Endothelial cell of umbilical vein (primary cell): Measurements from ENCODE around the gene TESK1. TPM values are rescaled to one million over a fixed set of nuclear protein-coding genes. Genes with fewer than 3 reads are reported as not detected.

Experiments
- BruUV-seq: library from RNA; stranded (reverse); fragments of 400-500 nt; replicated peaks from 2 replicates; lab custom pipeline; 2021; lab: Mats Ljungman, UMichigan
- CTCF ChIA-PET: fragments of 300-600, 350-600 bp; sonication (Branson Sonifier 250); formaldehyde crosslinking; loops from one replicate; lab custom pipeline; 2021; ENCODE audit warnings: antibody characterized with exemption, inconsistent platforms; lab: Charles Lee
- POLR2A ChIA-PET: fragments of 300-600, 350-600 bp; sonication (Branson Sonifier 250); formaldehyde crosslinking; loops from one replicate; lab custom pipeline; 2021; ENCODE audit warnings: antibody characterized with exemption, inconsistent platforms; lab: Charles Lee
- DNase-seq: peaks from one replicate; pipeline ENCODE4 v3.0.0-alpha.2; 2011; ENCODE audit warnings: low read depth, low spot score
- FAIRE-seq: peaks from 2 replicates; lab custom pipeline; 2011; peaks lifted over from hg19 to GRCh38; lab: Jason Lieb, UNC
- H2AFZ ChIP-seq: 2 replicates; pipeline ENCODE4 v1.6.0; 2012; ENCODE audit warnings: low read depth, low read length, control low read depth, inconsistent platforms
- H3K27ac ChIP-seq: 2 replicates; pipeline ENCODE4 v1.5.1; 2011; ENCODE audit warnings: low read depth, mild to moderate bottlenecking, control low read depth, low read length, moderate library complexity; ENCODE audit not compliant: insufficient read depth
- H3K27me3 ChIP-seq, 2 experiments: 2 replicates each; pipeline versions ENCODE4 v1.6.0 to v1.6.1; 2011; ENCODE audit warnings: low read length in 2 of 2, mixed read lengths in 1 of 2; ENCODE audit not compliant: control insufficient read depth in 2 of 2, insufficient read depth in 2 of 2
- H3K36me3 ChIP-seq, 2 experiments: 2 replicates in 1 of 2; 3 replicates in 1 of 2; pipeline ENCODE4 v1.5.1; 2011; ENCODE audit warnings: low read length in 2 of 2, mild to moderate bottlenecking in 1 of 2, moderate library complexity in 1 of 2; ENCODE audit not compliant: control insufficient read depth in 2 of 2, insufficient read depth in 2 of 2; ENCODE audit errors: extremely low read depth in 1 of 2
- H3K4me1 ChIP-seq: 3 replicates; pipeline ENCODE4 v1.5.1; 2011; ENCODE audit warnings: mild to moderate bottlenecking, low read length; ENCODE audit not compliant: control insufficient read depth, insufficient read depth; ENCODE audit errors: extremely low read depth
- H3K4me2 ChIP-seq: 2 replicates; pipeline ENCODE4 v1.6.1; 2011; ENCODE audit warnings: low read length, control low read depth, mixed read lengths; ENCODE audit not compliant: insufficient read depth
- H3K4me3 ChIP-seq, 3 experiments: fragments of 200-600 bp in 1 of 3; sonication (generic), shearing (Covaris generic) in 1 of 3; replicated peaks in 1 of 3; 2 replicates each; pipeline ENCODE4 v1.5.1; 2011 to 2016; ENCODE audit warnings: control low read depth in 3 of 3, low read length in 3 of 3, mild to moderate bottlenecking in 2 of 3, inconsistent platforms in 1 of 3, low read depth in 1 of 3, moderate library complexity in 1 of 3; ENCODE audit not compliant: insufficient read depth in 1 of 3
- H3K79me2 ChIP-seq: 2 replicates; pipeline ENCODE4 v1.6.0; 2012; ENCODE audit warnings: low read length, inconsistent platforms; ENCODE audit not compliant: control insufficient read depth, insufficient read depth
- H3K9ac ChIP-seq: replicated peaks from 2 replicates; pipeline ENCODE3; 2011; ENCODE audit warnings: low read length, control low read depth; ENCODE audit not compliant: insufficient read depth; ENCODE audit errors: extremely low read depth
- H3K9me1 ChIP-seq: replicated peaks from 3 replicates; pipeline ENCODE4 v1.6.0; 2011; ENCODE audit warnings: mild to moderate bottlenecking, low read length; ENCODE audit not compliant: control insufficient read depth, insufficient read depth; ENCODE audit errors: extremely low read depth
- H3K9me3 ChIP-seq: replicated peaks from 2 replicates; pipeline ENCODE4 v1.5.1; 2012; ENCODE audit warnings: low read length, inconsistent platforms; ENCODE audit not compliant: control insufficient read depth, insufficient read depth
- H4K20me1 ChIP-seq: replicated peaks from 2 replicates; pipeline ENCODE3; 2011; ENCODE audit warnings: mild to moderate bottlenecking, low read length; ENCODE audit not compliant: control insufficient read depth, insufficient read depth; ENCODE audit errors: extremely low read depth
- EZH2 ChIP-seq: IDR thresholded peaks from 2 replicates; pipeline ENCODE4 v1.6.1; 2012; ENCODE audit warnings: borderline replicate concordance, low read depth, mild to moderate bottlenecking, moderate library complexity, low read length, inconsistent platforms; ENCODE audit not compliant: severe bottlenecking
- FOS ChIP-seq: IDR thresholded peaks from 2 replicates; pipeline ENCODE4 v1.6.1; 2011; ENCODE audit warnings: mild to moderate bottlenecking, low read length, moderate library complexity, borderline replicate concordance; ENCODE audit not compliant: insufficient read depth
- GATA2 ChIP-seq: IDR thresholded peaks from 2 replicates; pipeline ENCODE4 v1.7.0; 2011; ENCODE audit warnings: low read depth, mild to moderate bottlenecking, moderate library complexity, mixed read lengths, low read length; ENCODE audit not compliant: insufficient read length, insufficient read depth
- JUN ChIP-seq: IDR thresholded peaks from 2 replicates; pipeline ENCODE4 v1.6.1; 2011; ENCODE audit warnings: borderline replicate concordance, low read depth; ENCODE audit not compliant: insufficient read length, insufficient read depth
- MAX ChIP-seq: IDR thresholded peaks from 2 replicates; pipeline ENCODE4 v1.6.1; 2011; ENCODE audit not compliant: insufficient read depth, insufficient read length
- MYC ChIP-seq: IDR thresholded peaks from one replicate; pipeline ENCODE4 v1.6.1; 2011; ENCODE audit warnings: mild to moderate bottlenecking, low read depth, low read length
- POLR2A ChIP-seq: IDR thresholded peaks from 2 replicates; pipeline ENCODE4 v1.6.1; 2012; ENCODE audit warnings: low read depth, mild to moderate bottlenecking, control low read depth, low read length
- POLR2AphosphoS5 ChIP-seq: IDR thresholded peaks from 2 replicates; pipeline ENCODE4 v1.6.1; 2012; ENCODE audit warnings: low read depth, mild to moderate bottlenecking, control low read depth, low read length, moderate library complexity; ENCODE audit not compliant: insufficient read depth
- dilution Hi-C: fragments of 300-500 bp; cut with MboI; formaldehyde crosslinking; loops from one replicate; pipeline ENCODE4 v1.15.0; 2019; ENCODE audit warnings: low sequenced_read_pairs; ENCODE audit not compliant: extremely low pct_ligation_motif_present
- intact Hi-C: fragments of 100-400 bp; cut with micrococcal nuclease; formaldehyde crosslinking; loops from one replicate; pipeline ENCODE4 v1.10.0; 2022
- polyA plus RNA-seq, 4 experiments: library from polyadenylated mRNA; depleted of rRNA in 3 of 4; stranded (reverse) in 3 of 4; unstranded in 1 of 4; fragments of >200 nt; gene quantifications; 2 replicates each; pipeline versions ENCODE4 v1.2.1 to v1.2.3, GENCODE V29; 2011 to 2012; ENCODE audit warnings: missing spikeins in 1 of 4
- total RNA-seq: library from RNA; stranded (reverse); gene quantifications from 2 replicates; pipeline ENCODE4 v1.2.3, GENCODE V29; 2021
- TF ChIP-seq, protein P1 (sequence below), 2 donors: IDR thresholded peaks; 1 replicate in 1 of 2; 2 replicates in 1 of 2; pipeline ENCODE4 v1.5.1; 2011; ENCODE audit warnings: low read length in 2 of 2, mild to moderate bottlenecking in 2 of 2, moderate library complexity in 2 of 2, control low read depth in 1 of 2, inconsistent platforms in 1 of 2, low read depth in 1 of 2; ENCODE audit not compliant: insufficient read depth in 1 of 2; ENCODE audit errors: extremely low read depth in 1 of 2

TESK1 gene
- total and polyA plus RNA-seq, 2 donors (not counting 3 experiments of a cell fraction or from before 2014, with no cell fraction given) = 25.3 to 26.4 TPM

DNA sequence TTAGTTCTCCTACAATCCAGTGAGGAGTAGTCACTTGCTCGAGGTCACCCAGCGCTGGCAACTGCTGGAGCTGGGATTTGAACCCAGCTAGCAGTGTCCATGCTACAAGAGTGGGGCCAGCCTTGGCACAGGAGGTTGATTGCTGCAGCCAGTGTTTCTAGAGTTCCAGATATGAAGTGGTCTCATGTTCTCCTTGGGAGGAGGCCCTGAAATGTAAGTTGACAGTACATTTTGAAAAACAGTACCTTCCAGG is 53.8 kb downstream of the TESK1 start:
- H2AFZ ChIP-seq = peak overlapping the region; percentile 84
- BruUV-seq = no TSS peak
- intact Hi-C loops = loop anchor here (1.0 to 5.0 kb wide), 5 partner anchors 30 to 248 kb away; partner anchors contain the start of genes CREB3, HRCT1, RUSC2 and SPAAR
- peak overlapping the region; percentile 84 to 87 (median 86) for H3K4me3 ChIP-seq
- ChIA-PET CTCF (interaction anchor here (0.8 to 10.0 kb wide), 5 partner anchors 10 to 68 kb away, joined by 3 to 227 read pairs (median 9); partner anchors contain the start of gene TPM2), POLR2A (interaction anchor here (1.6 kb wide), 1 partner anchor 29 kb away, joined by 4 read pairs; no protein-coding TSS in a partner anchor)
- H3K4me2 ChIP-seq = peak overlapping the region; percentile 93
- dilution Hi-C loops = no loop called here
- H3K9me1 ChIP-seq = no peaks in the 10 kb centered on the region
- peaks cover 0 to 8% of the 10 kb centered on the region in 2 experiments for H3K36me3 ChIP-seq
- H3K4me1 ChIP-seq = peaks cover 12% of the 10 kb centered on the region
- no peaks in the 10 kb centered on the region for H3K9me3 ChIP-seq
- peak; percentile 65 for FAIRE-seq
- H3K27me3 ChIP-seq = no peaks in the 10 kb centered on the region
- TF ChIP-seq JUN (no peak), EZH2 (no peak), MAX (no peak), GATA2 (no peak), MYC (no peak), POLR2A (no peak), FOS (no peak), POLR2AphosphoS5 (no peak)
- TF ChIP-seq, protein P1, sequence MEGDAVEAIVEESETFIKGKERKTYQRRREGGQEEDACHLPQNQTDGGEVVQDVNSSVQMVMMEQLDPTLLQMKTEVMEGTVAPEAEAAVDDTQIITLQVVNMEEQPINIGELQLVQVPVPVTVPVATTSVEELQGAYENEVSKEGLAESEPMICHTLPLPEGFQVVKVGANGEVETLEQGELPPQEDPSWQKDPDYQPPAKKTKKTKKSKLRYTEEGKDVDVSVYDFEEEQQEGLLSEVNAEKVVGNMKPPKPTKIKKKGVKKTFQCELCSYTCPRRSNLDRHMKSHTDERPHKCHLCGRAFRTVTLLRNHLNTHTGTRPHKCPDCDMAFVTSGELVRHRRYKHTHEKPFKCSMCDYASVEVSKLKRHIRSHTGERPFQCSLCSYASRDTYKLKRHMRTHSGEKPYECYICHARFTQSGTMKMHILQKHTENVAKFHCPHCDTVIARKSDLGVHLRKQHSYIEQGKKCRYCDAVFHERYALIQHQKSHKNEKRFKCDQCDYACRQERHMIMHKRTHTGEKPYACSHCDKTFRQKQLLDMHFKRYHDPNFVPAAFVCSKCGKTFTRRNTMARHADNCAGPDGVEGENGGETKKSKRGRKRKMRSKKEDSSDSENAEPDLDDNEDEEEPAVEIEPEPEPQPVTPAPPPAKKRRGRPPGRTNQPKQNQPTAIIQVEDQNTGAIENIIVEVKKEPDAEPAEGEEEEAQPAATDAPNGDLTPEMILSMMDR (IDR thresholded peaks at IDR 0.05; ENCODE audit: extremely low read depth in 1 of 2, insufficient read depth in 1 of 2, low read depth in 1 of 2, low read length in 2 of 2) = no peak
- no peak for DNase-seq
- H3K79me2 ChIP-seq = peaks cover 4% of the 10 kb centered on the region
- no peaks in the 10 kb centered on the region for H4K20me1 ChIP-seq
- peak overlapping the region; percentile 86 for H3K9ac ChIP-seq
- H3K27ac ChIP-seq = peak overlapping the region; percentile 94
